GM23338 (cell line): Measurements from ENCODE around the gene ARL6IP4. TPM values are rescaled to one million over a fixed set of nuclear protein-coding genes. Genes with fewer than 3 reads are reported as not detected.

ENCODE experiments used
- ATAC-seq: fragments of 200-7000 bp; cut with Tn5 transposase; 3 replicates; pipeline ENCODE4 v1.9.1; 2020
- DNase-seq: peaks from one replicate; pipeline ENCODE4 v3.0.0-alpha.2; 2015; ENCODE audit warnings: low spot score
- H2AFZ ChIP-seq: fragments of 200-600 bp; sonication (generic); 2 replicates; pipeline ENCODE4 v1.8.0; 2016; ENCODE audit warnings: antibody characterized with exemption, mild to moderate bottlenecking, moderate library complexity
- H3F3A ChIP-seq: fragments of 200-600 bp; sonication (generic); replicated peaks from 2 replicates; pipeline ENCODE4 v1.8.0; 2017; ENCODE audit warnings: antibody characterized with exemption, mixed run types, low read depth
- H3K27ac ChIP-seq: fragments of 200-600 bp; sonication (generic); 2 replicates; pipeline ENCODE4 v1.6.1; 2016; ENCODE audit warnings: low read depth
- H3K27me3 ChIP-seq: fragments of 200-600 bp; sonication (generic); 2 replicates; pipeline ENCODE4 v1.8.0; 2016; ENCODE audit warnings: mild to moderate bottlenecking, mixed run types, moderate library complexity; ENCODE audit not compliant: insufficient read depth
- H3K36me3 ChIP-seq: fragments of 200-600 bp; sonication (generic); 2 replicates; pipeline ENCODE4 v1.8.0; 2016; ENCODE audit warnings: mild to moderate bottlenecking; ENCODE audit not compliant: insufficient read depth
- H3K4me1 ChIP-seq: fragments of 200-600 bp; sonication (generic); 2 replicates; pipeline ENCODE4 v1.8.0; 2016; ENCODE audit warnings: mild to moderate bottlenecking, moderate library complexity; ENCODE audit not compliant: insufficient read depth
- H3K4me2 ChIP-seq: fragments of 200-600 bp; sonication (generic); 2 replicates; pipeline ENCODE4 v1.7.1; 2017; ENCODE audit warnings: mixed run types
- H3K4me3 ChIP-seq: fragments of 200-600 bp; sonication (generic); 2 replicates; pipeline ENCODE4 v1.6.1; 2016; ENCODE audit warnings: mixed run types
- H3K79me2 ChIP-seq: fragments of 200-600 bp; sonication (generic); replicated peaks from 2 replicates; pipeline ENCODE4 v1.8.0; 2017; ENCODE audit warnings: mild to moderate bottlenecking; ENCODE audit not compliant: insufficient read depth
- H3K9me2 ChIP-seq: fragments of 200-600 bp; sonication (generic); 2 replicates; pipeline ENCODE4 v1.8.0; 2017; ENCODE audit not compliant: insufficient read depth
- H4K20me1 ChIP-seq: fragments of 200-600 bp; sonication (generic); replicated peaks from 2 replicates; pipeline ENCODE4 v1.8.0; 2017; ENCODE audit warnings: mild to moderate bottlenecking; ENCODE audit not compliant: insufficient read depth
- H3K27ac Mint-ChIP-seq: 2 replicates; pipeline ENCODE4 v1.8.0; 2020; ENCODE audit warnings: inconsistent platforms, mild to moderate bottlenecking, moderate library complexity, mixed read lengths
- H3K27me3 Mint-ChIP-seq: 3 replicates; pipeline ENCODE4 v1.8.0; 2022; ENCODE audit warnings: low read depth, mild to moderate bottlenecking, moderate library complexity, mixed read lengths, inconsistent platforms; ENCODE audit not compliant: insufficient read depth, poor library complexity
- H3K36me3 Mint-ChIP-seq: 3 replicates; pipeline ENCODE4 v1.8.0; 2021; ENCODE audit warnings: low read depth, mild to moderate bottlenecking, inconsistent platforms, moderate library complexity, mixed read lengths
- H3K4me1 Mint-ChIP-seq: 3 replicates; pipeline ENCODE4 v1.8.0; 2020; ENCODE audit warnings: mild to moderate bottlenecking, inconsistent platforms, mixed read lengths
- H3K4me3 Mint-ChIP-seq: 3 replicates; pipeline ENCODE4 v1.8.0; 2021; ENCODE audit warnings: moderate library complexity, mild to moderate bottlenecking, inconsistent platforms, mixed read lengths
- H3K9me3 Mint-ChIP-seq: 3 replicates; pipeline ENCODE4 v1.8.0; 2020; ENCODE audit warnings: moderate library complexity, mild to moderate bottlenecking, inconsistent platforms, mixed read lengths
- CREB1 ChIP-seq: fragments of 250-450 bp; sonication (Bioruptor Pico); IDR thresholded peaks from 2 replicates; pipeline ENCODE4 v1.5.0; 2020; ENCODE audit warnings: low read depth, mild to moderate bottlenecking, moderate library complexity
- CTCF ChIP-seq, 2 experiments: fragments of 200-600 bp in 1 of 2; sonication (generic) in 1 of 2; conservative IDR thresholded peaks; 2 replicates each; pipeline versions ENCODE4 v1.5.1 to v1.6.1; 2016 to 2017; ENCODE audit warnings: antibody characterized with exemption in 2 of 2, low read depth in 2 of 2, mild to moderate bottlenecking in 2 of 2, moderate library complexity in 1 of 2
- ETS1 ChIP-seq: IDR thresholded peaks from 2 replicates; pipeline ENCODE4 v1.6.1; 2016; ENCODE audit warnings: antibody characterized with exemption
- EZH2 ChIP-seq: fragments of 200-600 bp; sonication (generic); IDR thresholded peaks from one replicate; pipeline ENCODE4 v1.8.0; 2017; ENCODE audit warnings: antibody characterized with exemption, mild to moderate bottlenecking, low read depth; ENCODE audit not compliant: unreplicated experiment
- EZH2phosphoT487 ChIP-seq: fragments of 200-600 bp; sonication (generic); IDR thresholded peaks from one replicate; pipeline ENCODE4 v1.8.1; 2018; ENCODE audit warnings: antibody characterized with exemption; ENCODE audit not compliant: unreplicated experiment
- JUNB ChIP-seq: IDR thresholded peaks from one replicate; pipeline ENCODE4 v1.6.1; 2016; ENCODE audit warnings: antibody characterized with exemption; ENCODE audit not compliant: unreplicated experiment
- NANOG ChIP-seq: IDR thresholded peaks from 2 replicates; pipeline ENCODE4 v1.6.1; 2016; ENCODE audit warnings: antibody characterized with exemption, borderline replicate concordance
- STAT1 ChIP-seq: IDR thresholded peaks from one replicate; pipeline ENCODE4 v1.6.1; 2016; ENCODE audit warnings: antibody characterized with exemption; ENCODE audit not compliant: unreplicated experiment
- ZNF114 ChIP-seq: fragments of 250-450 bp; sonication (Bioruptor Pico); IDR thresholded peaks from 2 replicates; pipeline ENCODE4 v1.5.0; 2020; ENCODE audit warnings: mild to moderate bottlenecking, moderate library complexity
- polyA plus RNA-seq: library from polyadenylated mRNA; unstranded; fragments of >200 nt; fragmentation: Nextera tagmentation; extraction: Ambion mirVana; gene quantifications from 2 replicates; pipeline ENCODE4 v1.2.1, GENCODE V29; 2016
- total RNA-seq: library from RNA; depleted of rRNA; stranded (reverse); fragments of >200 nt; shearing (Covaris generic); gene quantifications from 2 replicates; pipeline ENCODE4 v1.2.3, GENCODE V29; 2014
- TF ChIP-seq, protein P1 (sequence below): IDR thresholded peaks from one replicate; pipeline ENCODE4 v1.6.1; 2018; ENCODE audit warnings: antibody characterized with exemption; ENCODE audit not compliant: unreplicated experiment
- TF ChIP-seq, protein P2 (sequence below): fragments of 250-450 bp; sonication (Bioruptor Pico); IDR thresholded peaks from 2 replicates; pipeline ENCODE4 v1.5.0; 2020; ENCODE audit warnings: mild to moderate bottlenecking, moderate library complexity

The ARL6IP4 gene
- total and polyA plus RNA-seq, 2 experiments from 2014 or later = 85.5 to 169 TPM

- TF ChIP-seq, protein P1, sequence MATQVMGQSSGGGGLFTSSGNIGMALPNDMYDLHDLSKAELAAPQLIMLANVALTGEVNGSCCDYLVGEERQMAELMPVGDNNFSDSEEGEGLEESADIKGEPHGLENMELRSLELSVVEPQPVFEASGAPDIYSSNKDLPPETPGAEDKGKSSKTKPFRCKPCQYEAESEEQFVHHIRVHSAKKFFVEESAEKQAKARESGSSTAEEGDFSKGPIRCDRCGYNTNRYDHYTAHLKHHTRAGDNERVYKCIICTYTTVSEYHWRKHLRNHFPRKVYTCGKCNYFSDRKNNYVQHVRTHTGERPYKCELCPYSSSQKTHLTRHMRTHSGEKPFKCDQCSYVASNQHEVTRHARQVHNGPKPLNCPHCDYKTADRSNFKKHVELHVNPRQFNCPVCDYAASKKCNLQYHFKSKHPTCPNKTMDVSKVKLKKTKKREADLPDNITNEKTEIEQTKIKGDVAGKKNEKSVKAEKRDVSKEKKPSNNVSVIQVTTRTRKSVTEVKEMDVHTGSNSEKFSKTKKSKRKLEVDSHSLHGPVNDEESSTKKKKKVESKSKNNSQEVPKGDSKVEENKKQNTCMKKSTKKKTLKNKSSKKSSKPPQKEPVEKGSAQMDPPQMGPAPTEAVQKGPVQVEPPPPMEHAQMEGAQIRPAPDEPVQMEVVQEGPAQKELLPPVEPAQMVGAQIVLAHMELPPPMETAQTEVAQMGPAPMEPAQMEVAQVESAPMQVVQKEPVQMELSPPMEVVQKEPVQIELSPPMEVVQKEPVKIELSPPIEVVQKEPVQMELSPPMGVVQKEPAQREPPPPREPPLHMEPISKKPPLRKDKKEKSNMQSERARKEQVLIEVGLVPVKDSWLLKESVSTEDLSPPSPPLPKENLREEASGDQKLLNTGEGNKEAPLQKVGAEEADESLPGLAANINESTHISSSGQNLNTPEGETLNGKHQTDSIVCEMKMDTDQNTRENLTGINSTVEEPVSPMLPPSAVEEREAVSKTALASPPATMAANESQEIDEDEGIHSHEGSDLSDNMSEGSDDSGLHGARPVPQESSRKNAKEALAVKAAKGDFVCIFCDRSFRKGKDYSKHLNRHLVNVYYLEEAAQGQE = no peak
- no peak for TF ChIP-seq ZNF114 (CRISPR knock-in tag)
- no peak for TF ChIP-seq CREB1 (CRISPR knock-in tag)
Observed at GRCh38 chr12:123029550-123029949, 49.1 kb downstream of the ARL6IP4 start (continued).

GRCh38 chr12:123030686-123031085 is 50.2 kb downstream of the ARL6IP4 start:
- Histone ChIP-seq H3K36me3 (no peaks in the 10 kb centered on the region), H3K79me2 (no peaks in the 10 kb centered on the region), H3K4me2 (no peak overlapping the region), H3K27ac (no peak overlapping the region), H3K4me1 (no peaks in the 10 kb centered on the region), H4K20me1 (no peaks in the 10 kb centered on the region), H3K27me3 (no peaks in the 10 kb centered on the region), H3F3A (no peaks in the 10 kb centered on the region), H3K9me2 (no peaks in the 10 kb centered on the region), H3K4me3 (no peak overlapping the region), H2AFZ (no peak overlapping the region)
- no peaks in the 10 kb centered on the region for H3K36me3 Mint-ChIP-seq
- H3K4me3 Mint-ChIP-seq = no peak overlapping the region
- no peak for DNase-seq
- no peak overlapping the region for H3K27ac Mint-ChIP-seq
- H3K9me3 Mint-ChIP-seq = no peaks in the 10 kb centered on the region
- H3K4me1 Mint-ChIP-seq = peaks cover 13% of the 10 kb centered on the region
- peaks cover 8% of the 10 kb centered on the region for H3K27me3 Mint-ChIP-seq
- ATAC-seq = no peak
- TF ChIP-seq EZH2phosphoT487 (no peak), NANOG (no peak), ETS1 (no peak), EZH2 (no peak), CTCF (conservative IDR thresholded peaks at IDR 0.05; ENCODE audit: low read depth in 2 of 2) (no peak), ZNF114 (CRISPR knock-in tag) (no peak), CREB1 (CRISPR knock-in tag) (no peak), STAT1 (no peak), JUNB (no peak)
- TF ChIP-seq, protein P2, sequence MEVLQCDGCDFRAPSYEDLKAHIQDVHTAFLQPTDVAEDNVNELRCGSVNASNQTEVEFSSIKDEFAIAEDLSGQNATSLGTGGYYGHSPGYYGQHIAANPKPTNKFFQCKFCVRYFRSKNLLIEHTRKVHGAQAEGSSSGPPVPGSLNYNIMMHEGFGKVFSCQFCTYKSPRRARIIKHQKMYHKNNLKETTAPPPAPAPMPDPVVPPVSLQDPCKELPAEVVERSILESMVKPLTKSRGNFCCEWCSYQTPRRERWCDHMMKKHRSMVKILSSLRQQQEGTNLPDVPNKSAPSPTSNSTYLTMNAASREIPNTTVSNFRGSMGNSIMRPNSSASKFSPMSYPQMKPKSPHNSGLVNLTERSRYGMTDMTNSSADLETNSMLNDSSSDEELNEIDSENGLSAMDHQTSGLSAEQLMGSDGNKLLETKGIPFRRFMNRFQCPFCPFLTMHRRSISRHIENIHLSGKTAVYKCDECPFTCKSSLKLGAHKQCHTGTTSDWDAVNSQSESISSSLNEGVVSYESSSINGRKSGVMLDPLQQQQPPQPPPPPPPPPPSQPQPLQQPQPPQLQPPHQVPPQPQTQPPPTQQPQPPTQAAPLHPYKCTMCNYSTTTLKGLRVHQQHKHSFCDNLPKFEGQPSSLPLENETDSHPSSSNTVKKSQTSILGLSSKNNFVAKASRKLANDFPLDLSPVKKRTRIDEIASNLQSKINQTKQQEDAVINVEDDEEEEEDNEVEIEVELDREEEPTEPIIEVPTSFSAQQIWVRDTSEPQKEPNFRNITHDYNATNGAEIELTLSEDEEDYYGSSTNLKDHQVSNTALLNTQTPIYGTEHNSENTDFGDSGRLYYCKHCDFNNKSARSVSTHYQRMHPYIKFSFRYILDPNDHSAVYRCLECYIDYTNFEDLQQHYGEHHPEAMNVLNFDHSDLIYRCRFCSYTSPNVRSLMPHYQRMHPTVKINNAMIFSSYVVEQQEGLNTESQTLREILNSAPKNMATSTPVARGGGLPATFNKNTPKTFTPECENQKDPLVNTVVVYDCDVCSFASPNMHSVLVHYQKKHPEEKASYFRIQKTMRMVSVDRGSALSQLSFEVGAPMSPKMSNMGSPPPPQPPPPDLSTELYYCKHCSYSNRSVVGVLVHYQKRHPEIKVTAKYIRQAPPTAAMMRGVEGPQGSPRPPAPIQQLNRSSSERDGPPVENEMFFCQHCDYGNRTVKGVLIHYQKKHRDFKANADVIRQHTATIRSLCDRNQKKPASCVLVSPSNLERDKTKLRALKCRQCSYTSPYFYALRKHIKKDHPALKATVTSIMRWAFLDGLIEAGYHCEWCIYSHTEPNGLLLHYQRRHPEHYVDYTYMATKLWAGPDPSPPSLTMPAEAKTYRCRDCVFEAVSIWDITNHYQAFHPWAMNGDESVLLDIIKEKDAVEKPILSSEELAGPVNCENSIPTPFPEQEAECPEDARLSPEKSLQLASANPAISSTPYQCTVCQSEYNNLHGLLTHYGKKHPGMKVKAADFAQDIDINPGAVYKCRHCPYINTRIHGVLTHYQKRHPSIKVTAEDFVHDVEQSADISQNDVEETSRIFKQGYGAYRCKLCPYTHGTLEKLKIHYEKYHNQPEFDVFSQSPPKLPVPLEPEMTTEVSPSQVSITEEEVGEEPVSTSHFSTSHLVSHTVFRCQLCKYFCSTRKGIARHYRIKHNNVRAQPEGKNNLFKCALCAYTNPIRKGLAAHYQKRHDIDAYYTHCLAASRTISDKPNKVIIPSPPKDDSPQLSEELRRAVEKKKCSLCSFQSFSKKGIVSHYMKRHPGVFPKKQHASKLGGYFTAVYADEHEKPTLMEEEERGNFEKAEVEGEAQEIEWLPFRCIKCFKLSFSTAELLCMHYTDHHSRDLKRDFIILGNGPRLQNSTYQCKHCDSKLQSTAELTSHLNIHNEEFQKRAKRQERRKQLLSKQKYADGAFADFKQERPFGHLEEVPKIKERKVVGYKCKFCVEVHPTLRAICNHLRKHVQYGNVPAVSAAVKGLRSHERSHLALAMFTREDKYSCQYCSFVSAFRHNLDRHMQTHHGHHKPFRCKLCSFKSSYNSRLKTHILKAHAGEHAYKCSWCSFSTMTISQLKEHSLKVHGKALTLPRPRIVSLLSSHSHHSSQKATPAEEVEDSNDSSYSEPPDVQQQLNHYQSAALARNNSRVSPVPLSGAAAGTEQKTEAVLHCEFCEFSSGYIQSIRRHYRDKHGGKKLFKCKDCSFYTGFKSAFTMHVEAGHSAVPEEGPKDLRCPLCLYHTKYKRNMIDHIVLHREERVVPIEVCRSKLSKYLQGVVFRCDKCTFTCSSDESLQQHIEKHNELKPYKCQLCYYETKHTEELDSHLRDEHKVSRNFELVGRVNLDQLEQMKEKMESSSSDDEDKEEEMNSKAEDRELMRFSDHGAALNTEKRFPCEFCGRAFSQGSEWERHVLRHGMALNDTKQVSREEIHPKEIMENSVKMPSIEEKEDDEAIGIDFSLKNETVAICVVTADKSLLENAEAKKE = no peak
